ENCODE data around the gene CCDC187.
A peak's percentile ranks its signal among the peaks of the same experiment; 100 is the strongest.

CCDC187 gene

DNA sequence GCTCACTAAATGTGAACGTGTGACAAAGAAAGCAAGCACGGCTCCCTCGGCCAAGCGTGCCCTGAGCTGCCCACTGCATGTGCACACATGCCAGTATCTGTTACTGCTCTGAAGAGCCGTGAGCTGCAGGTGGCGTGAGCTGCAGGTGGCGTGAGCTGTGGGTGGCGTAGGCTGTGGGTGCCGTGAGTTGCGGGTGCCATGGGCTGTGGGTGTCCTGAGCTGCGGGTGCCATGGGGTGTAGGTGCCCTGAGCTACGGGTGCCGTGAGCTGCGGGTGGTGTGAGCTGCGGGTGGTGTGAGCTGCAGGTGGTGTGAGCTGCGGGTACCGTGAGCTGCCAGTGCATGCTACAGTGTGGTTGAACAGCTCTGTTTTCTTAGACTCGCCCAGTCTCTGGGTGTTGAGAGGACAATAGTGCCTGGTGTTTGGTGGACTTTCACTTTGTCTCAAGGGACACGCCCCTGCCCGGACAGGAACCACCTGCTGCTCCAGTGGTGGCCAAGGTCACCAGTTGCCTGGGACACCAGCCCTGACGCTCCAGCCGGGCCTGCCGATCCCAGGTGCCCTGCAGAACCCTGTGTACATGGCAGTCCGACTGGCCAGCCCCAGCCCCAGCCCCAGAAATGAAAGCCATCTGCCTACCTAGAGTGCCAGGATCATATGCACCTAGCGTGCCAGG, 6.7 kb downstream of the CCDC187 start:
- no peak for DNase-seq

DNA sequence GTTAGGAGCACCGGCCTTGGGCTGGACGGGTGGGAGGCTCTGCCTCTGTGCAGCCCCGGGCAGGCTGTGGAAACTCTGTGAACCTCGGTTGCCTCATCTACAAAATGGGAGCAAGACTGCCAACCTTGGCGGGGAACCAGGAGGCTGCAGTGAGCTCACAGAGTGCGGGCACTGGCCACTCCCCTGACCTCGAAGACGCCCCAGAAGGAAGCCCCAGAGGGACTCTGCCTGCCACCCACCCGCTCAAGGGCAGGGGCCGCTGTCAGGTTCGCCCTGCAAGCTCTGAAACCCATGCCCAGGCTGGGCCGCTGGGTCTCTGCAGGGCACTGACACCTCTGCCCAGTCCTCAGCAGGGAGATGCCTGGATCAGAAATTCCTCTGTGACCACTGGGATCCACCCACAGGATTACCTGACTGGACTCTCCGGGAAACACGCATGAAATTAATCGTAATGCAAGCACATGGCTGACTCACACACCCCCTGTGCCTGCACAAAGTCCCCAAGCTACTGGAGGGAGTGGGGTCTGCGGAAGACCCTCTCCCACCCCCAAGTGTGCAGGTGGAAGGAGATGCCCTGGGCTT, 7.4 kb downstream of the CCDC187 start:
- no peak for DNase-seq

DNA sequence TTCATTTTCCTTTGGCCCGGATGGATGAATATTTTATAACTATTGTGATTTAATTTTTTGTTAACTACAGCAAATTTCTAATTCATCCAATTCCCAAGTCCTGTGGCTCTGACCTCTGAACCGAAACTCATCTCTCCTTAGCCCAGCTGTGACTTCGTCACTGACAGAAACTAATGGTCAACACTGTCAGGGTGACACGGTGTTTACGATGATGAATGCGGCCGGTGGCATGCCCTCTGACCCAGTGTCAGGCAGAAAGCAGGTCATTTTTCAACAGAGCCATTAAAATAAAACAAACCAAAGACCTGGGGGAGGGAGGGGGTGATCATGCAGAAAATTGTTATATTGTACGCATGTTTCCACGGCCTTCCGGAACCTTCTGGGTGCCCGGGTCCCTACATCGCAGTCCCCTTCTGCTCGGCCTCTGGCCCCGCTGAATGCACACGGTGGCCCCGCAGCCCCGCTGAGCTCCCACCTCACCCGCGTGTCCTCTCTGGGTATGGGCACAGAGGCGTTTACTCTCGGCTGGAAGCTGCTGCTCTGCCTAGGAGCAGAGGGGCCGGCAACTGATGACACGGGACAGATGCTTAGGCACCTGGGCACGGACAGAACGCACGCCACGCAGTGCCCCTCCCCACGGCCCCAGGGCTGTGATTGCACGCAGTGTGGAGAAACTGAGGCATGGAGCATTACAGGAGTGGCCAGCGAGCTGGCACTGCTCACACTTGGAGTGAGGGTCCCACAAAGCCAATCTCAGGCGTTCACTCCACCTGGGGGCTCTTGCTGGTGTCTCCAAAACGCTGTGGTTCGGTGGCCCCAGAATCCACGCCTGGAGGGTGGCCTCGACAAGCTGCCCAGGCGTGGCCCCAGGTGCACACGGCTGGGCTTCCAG, 8.1 kb downstream of the CCDC187 start:
- no peak for DNase-seq

DNA sequence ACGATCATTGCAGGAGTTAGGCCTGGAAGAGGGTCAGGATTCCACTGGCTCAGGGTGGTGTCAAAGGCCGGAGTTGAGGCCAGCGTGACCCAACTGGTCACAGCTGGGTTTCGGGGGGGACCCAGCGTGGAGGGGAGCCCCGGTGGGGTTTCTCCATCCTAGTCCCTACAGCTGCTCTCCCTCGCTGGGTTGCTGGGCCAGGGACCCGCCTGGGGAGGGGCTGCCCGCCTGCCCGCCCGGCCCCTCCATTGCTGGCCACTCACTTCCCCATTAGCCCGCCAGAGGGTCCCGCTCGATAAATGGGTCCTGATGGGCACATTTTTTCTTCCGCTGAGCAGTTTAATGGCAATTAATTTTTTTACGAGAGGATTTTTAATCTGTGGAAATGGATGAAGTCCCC, 8.8 kb downstream of the CCDC187 start:
- no peak for DNase-seq

DNA sequence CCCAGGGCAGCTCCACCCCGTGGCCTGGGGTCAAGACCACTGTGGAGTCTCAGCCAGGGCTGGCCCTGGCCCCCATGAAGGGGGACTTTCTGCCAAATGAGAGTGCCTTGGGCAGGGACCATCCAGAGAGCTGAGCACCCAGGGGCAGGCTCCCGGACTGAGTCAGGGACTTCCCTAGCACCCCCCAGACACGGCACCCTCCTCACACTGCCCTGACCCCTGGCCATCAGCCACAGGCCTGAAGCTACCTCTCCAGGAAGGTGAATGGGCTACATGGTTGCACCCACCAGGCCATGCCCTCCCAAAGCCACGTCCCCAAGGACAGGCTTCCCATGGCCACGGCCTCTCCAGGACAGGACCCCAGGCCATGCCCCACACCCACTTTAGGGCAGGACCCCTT, 9.5 kb downstream of the CCDC187 start:
- DNase-seq = no peak

DNA sequence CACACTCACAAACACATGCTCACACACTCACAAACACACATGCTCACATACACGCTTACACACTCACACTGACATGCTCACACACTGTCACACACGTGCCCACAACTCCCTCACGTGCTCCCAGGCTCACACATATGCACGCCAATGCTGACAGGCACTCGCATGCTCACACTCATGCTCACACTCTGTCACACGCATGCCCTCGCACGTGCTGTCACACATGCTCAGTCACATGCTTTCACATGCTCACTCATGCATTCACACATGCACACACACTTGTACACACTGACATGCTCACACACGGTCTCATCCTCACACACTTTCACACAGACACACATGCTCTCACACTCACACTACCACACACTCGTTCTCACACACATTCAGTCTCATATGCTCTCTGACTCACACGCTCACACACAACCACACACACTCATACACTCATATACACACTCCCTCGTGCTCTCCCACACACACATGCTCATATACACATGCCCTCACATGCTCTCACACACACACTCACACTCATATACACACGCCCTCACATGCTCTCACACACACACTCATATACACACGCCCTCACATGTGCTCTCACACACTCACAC, 10.3 kb downstream of the CCDC187 start:
- no peak for DNase-seq

DNA sequence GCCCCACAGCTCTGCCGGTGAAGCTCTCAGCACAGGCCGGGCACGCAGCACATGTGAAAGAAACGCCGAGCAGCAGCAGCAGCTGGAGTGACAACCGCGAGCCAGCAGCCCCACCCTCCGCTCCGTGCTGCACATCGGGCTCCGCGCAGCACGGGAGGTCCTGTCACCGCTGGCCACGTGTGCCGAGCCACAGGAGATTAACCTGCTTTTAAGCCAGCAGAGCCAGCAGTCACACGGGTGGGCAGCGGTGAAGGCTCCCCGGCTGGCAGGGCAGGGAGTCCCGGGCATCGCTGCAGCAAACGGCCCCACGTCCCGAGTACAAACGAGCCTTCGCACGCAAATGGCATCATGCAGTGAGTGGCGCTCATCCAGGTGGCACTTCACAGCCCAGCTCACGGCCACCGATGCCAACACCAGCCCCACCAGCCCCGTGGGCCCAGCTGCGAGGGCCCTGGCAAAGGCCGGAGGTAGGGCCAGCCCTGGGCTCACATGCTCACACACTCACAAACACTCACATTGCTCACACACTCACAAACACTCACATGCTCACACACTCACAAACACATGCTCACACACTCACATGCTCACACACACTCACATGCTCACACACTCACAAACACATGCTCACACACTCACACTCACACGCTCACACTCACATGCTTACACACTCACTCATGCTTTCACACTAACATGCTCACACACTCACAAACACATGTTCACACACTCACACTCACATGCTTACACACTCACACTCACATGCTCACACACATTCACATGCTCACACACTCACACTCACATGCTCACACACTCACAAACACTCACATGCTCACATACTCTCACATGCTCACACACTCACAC, 11.1 kb downstream of the CCDC187 start:
- DNase-seq = peak in 1 of 2 experiments; percentile 33

DNA sequence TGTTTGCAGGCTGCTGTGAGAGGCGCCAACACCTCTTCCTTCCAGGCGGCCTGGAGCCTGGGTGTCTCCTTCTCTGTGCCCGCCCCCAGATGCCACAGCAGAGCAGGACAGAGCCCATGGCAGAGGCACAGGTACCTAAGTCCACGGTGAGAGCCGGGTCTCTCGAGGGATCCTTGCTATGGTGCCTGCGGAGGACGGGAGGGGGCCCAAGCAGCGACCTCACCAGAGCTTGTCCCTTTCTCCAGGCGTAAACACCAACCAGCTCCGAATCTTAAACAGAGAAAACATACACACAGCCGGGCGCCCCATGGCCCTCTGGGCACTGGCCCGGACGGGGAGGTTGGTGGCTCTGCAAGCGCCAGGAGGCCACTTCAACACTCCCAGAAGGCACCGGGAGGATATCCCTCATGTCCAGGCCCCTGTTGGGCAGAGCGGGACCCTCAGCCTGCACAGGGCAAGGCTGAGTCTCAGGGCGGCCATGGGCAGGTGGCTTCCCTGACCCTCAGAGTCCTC, 11.8 kb downstream of the CCDC187 start:
- DNase-seq = no peak

DNA sequence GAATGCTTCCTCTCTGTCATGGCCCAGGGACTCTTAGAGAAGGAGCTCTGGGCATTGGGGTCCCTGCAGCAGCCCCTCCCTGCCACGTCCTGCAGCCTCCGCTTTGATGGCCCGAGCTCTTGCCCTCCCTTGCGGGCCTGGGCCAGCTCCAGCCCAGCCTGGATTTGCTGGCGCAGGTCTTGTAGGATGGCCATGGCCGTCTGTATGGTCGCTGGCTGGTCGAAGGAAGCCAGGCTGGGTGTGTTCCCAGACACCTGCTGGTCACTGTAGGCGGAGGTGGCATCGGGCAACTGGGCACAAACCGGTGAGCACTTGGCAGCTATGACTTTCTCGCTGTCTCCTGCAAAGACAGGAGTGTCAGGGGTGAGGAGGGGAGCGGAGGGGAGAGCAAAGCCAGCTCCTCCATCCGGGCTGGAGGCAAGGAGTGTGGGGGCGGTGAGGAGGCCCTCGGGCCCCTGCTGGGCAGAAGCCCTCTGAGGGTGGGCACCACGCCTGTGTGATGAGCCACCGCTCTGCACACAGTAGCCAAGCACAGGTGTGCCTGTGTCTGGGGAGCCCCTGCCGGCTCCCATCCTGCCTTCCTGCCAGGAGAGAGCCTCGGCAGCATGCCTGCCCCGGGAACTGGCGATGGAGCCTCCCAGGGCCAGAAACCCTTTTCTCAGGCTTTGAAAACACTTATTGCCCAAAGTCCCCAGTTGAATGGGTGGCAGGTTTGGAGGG, 12.4 kb downstream of the CCDC187 start:
- no peak for DNase-seq

DNA sequence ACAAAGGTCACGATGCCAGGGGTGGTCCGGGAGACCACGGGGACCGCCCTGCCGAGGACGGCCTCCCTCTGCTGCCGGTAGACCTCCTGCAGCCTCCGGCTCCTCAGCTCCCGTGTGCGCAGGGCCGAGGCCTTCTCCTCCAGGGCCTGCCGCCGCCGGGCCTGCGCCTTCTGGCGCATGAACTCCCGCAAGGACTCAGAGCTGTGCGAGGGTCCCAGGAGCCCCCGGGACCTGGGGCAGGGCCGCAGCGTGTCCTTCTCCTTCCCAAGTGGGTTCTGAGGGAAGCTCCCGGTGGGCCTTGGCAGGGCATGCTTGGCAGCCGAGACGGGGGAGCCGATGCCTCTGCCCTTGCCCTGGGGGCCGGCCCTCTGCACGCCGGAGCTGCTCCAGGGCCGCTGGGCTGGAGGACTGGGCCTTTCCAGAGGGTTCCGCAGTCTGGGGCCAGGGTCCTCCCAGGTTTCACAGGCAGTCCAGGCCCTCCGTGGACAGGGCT, 13.3 kb downstream of the CCDC187 start:
- DNase-seq = no peak

DNA sequence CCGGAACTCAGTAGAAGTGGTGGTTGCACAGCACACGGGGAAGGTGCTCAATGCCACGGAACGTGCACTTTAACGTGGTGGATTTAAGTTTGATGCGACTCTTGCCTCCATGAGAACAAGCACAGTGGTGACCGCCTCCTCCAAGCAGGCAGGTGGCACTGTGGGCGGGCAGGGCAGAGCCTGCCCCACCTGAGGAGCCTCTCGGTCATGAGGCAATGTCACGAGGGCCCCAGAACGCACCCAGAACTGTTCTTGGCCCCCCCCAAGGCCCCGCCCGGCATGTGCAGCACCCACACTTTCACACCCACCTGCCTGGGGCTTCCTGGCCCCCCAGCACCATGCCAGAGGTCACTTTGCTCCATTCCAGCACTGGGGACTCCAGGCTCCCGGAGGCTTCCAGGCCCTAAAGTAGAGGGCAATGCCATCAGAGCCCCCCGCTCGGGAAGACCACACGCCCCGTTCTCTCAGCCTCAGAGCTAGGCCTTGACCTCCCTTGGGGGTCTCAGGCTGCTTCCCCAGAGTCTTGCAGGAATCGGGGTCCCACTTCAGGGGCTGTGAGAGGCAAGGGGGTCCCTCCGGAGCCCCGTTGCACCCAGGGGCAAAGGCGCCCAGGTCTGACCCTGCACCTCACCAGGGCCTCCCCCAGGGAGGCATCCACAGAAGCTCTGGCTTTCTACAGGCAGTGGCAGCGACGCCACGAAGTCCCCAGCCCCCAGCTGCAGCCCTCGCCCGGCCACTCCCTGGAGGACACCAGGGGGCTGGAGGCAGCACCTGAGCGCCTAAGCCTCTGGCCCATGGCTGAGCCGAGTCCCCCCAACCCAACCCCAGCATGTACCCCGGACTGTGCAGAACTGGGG, 14.0 kb downstream of the CCDC187 start:
- DNase-seq = no peak

DNA sequence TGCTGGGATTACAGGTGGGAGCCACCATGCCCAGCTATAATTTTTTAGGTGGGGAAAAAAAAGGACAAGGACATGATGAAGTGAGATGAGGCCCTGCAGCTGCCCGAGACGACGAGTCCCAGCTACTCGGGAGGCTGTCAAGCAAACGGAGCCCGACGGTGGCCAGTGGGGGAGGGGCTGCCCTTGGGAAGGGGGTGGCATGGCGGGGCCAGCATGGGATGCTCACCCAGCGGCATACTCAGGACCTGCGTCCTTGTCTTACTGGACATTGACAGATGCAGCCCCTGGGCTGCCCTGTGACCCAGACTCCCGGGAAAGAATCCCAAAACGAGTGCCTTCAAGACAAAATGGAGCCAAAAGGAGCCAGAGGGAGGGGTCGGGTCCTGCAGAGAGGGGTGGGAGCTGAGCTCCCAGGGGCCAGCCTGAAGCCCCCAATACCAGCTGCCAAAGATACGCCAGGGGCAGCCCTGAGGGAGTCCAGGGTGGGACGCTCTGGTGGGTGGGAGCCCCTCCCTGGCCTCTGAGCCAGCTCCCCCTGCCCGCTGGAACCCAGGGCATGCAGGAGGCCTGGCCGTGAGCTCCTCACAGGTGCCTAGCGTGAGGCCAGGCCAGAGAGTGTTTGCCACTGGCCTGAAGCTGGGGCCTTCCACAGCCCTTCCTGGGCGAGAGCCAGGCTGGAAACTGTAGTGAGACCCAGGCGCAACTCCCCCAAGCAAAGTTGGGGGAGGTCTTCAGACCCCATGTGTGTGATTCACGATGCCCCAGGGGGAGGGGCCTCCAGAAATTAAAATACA, 15.7 kb downstream of the CCDC187 start:
- no peak for DNase-seq

DNA sequence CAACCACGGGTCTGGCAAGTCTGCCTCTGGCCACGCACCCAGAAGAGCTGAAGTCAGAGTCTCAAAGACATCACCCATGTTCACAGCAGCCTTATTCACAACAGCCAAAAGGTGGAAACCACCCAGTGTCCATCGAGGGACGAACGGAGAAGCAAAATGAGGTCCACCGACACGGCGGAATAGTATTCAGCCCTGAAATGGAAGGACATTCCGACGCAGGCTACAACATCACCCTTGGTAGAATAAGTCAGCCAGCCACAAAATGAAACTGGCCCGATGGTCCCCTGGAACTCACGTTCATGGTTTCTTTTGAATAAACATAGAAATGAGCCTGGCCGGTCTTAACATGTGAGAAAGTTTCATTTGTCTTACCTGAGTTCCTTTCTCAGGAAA, 16.9 kb downstream of the CCDC187 start:
- DNase-seq = no peak

DNA sequence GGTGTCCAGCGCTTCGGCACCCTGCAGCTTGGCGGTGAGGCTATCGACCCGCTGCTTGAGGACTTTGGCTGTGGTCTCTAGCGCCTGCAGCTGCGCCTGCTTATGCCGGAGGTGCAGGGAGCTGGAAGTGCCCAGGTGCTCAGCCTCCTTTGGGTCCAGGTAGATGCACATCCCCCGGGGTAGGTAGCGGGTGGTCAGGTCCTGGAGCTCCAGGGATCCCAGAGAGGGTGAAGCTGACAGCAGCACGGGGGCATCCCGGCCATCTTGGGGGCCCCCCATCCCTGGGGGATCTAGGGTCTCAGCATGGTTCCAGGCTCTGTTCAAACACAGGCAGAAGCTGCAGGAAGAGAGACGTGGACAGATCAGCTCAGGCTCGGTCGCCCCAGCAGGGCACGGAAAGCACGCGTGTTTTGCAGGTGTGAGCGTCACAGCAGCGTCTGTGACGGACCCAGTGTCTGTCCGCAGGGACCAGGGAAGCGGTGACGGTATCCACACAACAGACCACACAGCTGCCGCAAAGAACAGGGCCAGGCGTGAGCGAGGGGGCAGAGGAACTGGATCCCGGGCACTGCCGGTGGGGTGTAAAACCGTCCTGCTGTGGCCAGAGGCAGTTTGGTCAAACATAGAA, 17.4 kb downstream of the CCDC187 start:
- no peak for DNase-seq

DNA sequence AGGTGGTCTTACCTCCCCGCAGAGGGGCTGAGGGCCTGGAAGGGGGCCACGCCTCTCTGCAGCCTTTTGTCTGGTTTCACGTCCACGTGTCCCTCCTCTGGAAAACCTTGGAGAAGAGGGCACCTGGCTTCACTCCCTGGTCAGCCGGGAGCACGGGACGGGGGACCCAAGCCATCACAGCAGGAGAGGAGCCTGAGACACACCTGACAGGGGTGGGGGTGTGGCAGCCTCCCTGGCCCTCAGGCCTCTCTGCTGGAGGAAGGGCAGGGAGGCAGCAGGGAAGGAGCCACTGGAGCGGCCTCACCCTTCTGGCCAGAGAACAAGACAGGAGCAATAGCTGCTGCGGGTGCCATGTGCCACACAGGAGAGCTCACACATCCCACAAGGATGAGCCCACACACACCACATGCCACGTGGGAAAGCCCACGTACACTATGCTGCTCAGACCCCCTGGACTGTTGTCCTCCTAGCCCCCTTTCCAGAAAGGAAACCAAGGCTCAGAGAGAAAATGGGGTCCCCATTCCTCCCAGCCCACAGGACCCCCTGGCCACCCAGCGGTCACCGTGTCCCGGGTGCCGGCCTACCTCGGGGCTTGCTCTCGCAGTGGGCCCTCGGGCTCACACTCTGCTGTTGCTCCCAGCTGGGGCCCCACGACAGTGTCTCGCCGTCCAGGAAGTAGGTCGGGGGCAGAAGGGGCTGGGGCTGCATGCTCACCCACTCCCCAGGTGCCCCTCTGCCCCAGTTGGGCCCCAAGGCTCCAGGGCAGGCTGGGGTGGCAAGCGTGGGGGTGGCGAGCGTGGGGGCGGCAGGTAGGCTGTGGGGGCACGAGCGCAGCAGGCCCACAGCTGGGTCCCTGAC, 18.2 kb downstream of the CCDC187 start:
- no peak for DNase-seq

DNA sequence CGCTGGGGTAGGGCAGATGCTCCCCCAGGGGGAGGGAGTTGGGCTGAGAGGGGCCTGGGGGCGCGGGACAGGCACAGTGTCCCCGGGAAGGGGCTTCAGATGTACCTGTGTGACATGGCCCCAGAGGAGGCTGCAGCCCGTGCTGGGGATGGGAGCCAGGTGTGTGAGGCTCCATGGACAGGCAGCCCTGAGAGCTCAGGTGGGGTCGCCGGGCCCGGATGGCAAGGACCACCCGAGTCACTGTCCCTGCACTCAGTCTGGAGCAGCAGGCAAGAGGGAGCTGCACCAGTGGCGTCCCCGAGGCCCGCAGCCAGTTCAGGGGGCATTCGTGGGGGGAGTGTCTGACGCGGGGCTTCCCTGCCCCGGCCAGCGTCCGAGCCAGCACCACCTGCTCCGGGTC, 18.9 kb downstream of the CCDC187 start:
- DNase-seq = no peak

DNA sequence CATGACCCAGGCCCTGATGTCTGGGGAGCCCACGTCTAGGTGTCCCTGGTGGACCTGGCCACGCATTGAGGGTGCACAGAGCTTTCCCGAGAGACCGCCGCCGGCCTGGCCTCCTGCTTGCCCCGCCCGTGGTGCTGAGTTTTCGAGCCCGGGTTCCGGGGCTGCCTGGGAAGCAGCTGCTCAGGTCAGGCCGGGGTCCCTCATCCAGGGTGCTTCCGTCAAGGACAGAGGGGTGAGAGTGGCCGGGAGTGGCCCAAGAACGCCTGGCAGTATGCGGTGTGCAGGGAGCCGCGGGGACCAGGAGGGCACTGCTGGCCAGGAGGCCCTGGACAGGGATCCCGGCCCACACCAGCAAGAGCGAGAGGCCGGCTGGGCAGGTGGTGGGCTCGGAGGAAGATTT, 19.6 kb downstream of the CCDC187 start:
- DNase-seq = no peak

Measured in NCI-H2081 (cell line).